Measurements from ENCODE around the gene FADS6.
"Not testable (repeated sequence)": the region's sequence is repeated elsewhere in the genome, so short reads cannot be mapped to it uniquely, and the experiment has no call there.

Gene FADS6

DNA sequence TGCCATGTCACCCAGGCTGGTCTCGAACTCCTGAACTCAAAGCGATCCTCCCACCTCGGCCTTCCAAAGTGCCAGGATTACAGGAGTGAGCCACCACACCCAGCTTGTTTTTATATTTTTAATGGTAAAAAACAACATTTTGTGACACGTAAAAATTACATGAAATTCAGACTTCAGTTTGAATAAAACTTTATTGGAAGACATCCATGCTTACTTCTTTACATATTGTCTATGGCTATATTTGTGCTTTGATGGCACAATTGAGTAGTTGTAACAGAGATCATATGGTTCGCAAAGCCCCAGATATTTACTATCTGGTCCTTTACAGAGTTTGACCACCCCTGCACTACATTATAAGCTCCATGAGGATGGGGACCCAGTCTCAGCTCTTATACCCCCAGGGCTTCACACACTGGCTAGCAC lies 18.8 kb downstream of the FADS6 start:
- peak overlapping the region; percentile 80 for H3K27ac ChIP-seq
- no peak for TF ChIP-seq ZFX (IDR thresholded peaks at IDR 0.05; ENCODE audit: borderline replicate concordance)
- TF ChIP-seq, protein P1, sequence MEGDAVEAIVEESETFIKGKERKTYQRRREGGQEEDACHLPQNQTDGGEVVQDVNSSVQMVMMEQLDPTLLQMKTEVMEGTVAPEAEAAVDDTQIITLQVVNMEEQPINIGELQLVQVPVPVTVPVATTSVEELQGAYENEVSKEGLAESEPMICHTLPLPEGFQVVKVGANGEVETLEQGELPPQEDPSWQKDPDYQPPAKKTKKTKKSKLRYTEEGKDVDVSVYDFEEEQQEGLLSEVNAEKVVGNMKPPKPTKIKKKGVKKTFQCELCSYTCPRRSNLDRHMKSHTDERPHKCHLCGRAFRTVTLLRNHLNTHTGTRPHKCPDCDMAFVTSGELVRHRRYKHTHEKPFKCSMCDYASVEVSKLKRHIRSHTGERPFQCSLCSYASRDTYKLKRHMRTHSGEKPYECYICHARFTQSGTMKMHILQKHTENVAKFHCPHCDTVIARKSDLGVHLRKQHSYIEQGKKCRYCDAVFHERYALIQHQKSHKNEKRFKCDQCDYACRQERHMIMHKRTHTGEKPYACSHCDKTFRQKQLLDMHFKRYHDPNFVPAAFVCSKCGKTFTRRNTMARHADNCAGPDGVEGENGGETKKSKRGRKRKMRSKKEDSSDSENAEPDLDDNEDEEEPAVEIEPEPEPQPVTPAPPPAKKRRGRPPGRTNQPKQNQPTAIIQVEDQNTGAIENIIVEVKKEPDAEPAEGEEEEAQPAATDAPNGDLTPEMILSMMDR (IDR thresholded peaks at IDR 0.05): no peak

DNA sequence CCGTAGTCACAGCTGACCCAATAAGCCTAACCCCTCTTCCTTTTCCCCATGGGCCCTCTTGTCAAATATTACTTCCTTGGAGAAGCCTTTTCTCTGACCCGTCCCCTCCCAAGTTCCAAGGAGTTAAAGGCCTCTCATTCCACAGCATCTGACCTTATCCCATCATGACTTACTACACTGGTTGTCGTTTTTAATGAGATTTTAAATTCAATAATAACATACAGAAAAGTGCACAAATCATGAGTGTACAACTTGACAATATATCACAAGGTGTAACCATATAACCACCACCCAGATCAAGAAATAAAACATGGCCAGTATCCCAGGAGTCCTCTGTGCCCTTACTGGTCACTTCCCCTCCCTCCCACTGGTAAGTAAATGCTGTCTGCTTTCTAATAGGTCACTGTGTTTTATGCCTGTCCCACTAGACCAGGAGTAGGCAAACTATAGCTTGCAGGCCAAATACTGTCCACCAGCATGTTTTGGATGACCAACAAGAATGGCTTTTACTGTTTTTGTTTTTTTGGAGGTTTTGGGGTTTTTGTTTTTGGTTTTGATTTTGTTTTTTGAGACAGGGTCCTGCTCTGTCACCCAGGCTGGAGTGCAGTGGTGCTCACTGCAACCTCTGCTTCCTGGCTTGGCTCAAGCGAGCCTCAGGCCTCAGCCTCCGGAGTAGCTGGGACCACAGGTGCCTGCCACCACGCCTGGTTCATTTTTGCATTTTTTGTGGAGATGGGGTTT lies 19.4 kb downstream of the FADS6 start:
- TF ChIP-seq ZFX (IDR thresholded peaks at IDR 0.05; ENCODE audit: borderline replicate concordance): no peak
- TF ChIP-seq, protein P1 (IDR thresholded peaks at IDR 0.05): no peak
- H3K27ac ChIP-seq: peak overlapping the region; percentile 80

DNA sequence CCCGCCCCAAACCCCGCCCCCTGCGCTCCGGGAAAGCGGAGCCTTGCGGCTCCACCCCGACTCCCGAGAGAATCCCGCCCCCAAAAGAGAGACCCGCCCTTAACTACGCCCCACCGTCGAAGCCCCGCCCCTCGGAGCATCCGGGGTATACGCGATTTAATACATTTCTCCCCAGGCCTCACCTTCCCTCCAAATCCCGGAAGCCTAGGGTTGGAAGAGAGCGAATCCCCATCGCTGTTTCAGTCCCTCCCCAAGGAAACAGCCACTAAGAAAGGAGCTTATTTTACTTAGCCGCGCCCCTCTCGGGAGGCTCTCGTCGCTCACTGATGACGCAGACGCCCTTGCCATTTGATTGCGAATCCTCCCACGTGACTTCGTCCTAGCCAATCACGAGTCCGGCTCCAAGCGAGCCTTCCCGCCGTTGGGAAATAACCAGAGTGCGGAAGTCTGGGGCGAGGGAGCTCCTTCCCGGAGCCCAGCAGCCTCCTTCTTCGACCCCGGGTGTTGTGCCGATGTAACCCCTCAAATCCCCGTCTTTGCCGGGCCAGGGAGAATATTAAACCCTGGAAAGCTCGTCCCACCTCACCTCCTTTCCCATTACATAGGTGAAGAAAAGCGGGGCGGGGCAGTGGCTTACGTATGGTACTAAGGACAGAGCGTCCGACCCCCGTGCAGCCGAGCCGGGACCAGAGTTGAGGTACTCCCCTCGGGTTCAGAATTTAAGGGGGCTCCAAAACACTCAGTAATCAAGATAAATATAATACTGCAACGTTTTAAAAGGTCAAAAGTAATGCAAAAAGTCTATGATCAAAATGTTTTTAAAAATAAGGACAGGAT lies 20.2 kb downstream of the FADS6 start:
- H3K27ac ChIP-seq: peak overlapping the region; percentile 80
- TF ChIP-seq, protein P1 (IDR thresholded peaks at IDR 0.05): no peak
- no peak for TF ChIP-seq ZFX (IDR thresholded peaks at IDR 0.05; ENCODE audit: borderline replicate concordance)

DNA sequence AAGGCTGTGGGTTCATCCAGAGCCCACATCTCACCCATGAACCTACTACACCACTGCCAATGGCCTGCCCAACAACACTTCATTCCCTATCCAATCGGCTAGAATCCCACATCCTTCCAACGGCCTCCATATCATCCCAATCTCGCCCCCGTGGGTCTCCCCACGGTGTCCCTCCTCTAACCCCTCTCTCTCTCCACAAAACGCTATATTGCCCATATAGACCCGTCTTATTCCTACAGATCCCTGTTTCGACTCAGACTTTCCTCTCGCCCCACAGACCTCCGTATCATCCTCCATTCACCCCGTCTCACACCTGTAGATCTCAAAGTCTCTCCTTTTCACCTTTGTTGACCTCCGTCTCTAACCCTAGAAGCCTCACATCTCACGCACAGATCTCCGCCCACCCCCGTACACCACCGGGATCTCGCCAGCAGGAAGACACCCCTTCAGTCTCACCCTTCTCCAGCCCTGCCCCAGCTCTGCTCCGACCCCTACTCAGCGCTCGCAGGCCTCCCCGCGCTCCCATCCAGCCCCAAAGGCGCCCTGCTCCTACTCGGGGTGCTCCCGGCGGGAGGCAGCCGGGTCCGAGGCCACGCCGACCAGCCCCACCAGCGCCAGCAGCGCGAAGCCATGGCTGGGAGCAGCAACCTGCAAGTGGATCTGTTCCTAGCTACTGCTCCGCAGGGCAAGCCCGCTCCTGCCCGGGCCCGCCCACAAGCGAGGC lies 21.0 kb downstream of the FADS6 start, which contains the start of gene FDXR:
Gene FDXR, minus strand, starts transcription at position 682 of the 724 bp plus-strand sequence. Its CDS starts 50 bp downstream, at position 632.
- H3K27ac ChIP-seq: peak within 1 kb of the TSS; percentile 80
- no peak for TF ChIP-seq ZFX (IDR thresholded peaks at IDR 0.05; ENCODE audit: borderline replicate concordance)
- TF ChIP-seq, protein P1 (IDR thresholded peaks at IDR 0.05): no peak

DNA sequence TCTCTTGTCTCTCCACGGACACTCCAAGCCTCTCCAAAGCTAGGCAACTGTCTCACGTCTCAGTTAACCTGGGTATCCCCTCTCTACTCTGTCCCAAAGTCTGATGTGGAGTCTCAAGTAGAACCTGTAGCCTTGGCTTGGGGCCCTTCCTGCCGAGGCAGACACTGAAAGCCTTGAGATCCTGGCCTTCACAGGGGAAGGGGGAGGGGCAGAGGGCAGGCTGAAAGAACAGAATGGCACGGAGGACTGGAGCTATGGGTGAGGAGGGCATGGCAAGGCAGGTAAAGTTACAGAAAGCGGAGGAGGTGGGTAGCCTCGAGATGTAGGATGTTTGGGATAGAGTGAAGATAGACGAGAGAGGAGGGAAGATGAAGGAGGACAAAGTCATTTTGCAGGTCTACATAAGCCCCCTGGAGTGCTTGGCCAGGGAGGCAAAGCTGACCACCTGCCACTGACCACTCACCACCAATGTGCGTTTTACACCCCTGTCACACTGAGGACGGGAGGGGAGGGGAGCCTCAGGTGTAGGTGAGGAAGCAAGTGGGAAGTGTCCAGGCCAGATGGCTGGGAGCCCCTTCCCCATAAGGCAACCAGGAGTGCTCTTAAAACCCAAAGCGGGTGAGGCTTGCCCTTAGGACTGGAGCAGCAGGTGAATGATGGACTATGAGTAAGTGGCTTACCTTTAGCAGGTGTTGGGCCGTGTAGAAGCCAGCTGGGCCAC lies 21.9 kb downstream of the FADS6 start:
- no peak overlapping the region for H3K27ac ChIP-seq
- TF ChIP-seq, protein P1 (IDR thresholded peaks at IDR 0.05): no peak
- no peak for TF ChIP-seq ZFX (IDR thresholded peaks at IDR 0.05; ENCODE audit: borderline replicate concordance)

DNA sequence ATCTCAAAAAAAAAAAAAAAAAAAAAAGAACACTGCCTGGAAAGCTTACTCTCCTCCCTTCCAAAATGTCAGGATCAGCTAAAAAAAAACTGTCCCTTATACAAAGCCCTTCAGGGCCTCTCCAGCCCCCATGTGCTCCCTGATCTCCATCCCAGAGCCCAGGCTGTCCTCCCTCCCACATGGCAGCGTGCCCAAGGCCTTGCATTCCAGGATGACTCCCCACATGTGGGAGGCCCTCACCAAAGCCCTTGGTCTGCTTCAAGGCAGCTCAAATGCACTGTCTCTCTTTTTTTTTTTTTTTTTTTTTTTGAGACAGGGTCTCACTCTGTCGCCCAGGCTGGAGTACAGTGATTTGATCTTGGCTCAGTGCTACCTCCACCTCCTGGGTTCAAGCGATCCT lies 22.9 kb downstream of the FADS6 start:
- TF ChIP-seq ZFX (IDR thresholded peaks at IDR 0.05; ENCODE audit: borderline replicate concordance): no peak
- TF ChIP-seq, protein P1 (IDR thresholded peaks at IDR 0.05): no peak
- no peak overlapping the region for H3K27ac ChIP-seq

DNA sequence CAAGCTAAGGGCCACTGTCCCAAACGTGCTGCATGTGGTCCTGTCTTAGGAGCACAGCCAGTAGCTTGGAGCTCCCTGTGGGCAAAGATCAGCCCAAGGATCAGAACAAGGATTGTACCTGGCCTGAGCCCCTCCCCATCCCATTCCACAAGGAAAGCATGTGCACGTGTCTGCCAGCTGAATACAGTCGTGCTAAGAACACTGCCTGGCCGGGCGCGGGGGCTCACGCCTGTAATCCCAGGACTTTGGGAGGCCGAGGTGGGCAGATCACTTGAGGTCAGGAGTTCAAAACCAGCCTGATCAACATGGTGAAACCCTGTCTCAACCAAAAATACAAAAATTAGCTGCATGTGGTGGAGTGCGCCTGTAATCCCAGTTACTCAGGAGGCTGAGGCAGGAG lies 23.4 kb downstream of the FADS6 start:
- not testable (repeated sequence) for H3K27ac ChIP-seq
